ENCODE measurements around the gene ERCC6L2.
A peak's percentile ranks its signal among the peaks of the same experiment; 100 is the strongest.

The ERCC6L2 gene

GRCh38 chr9:95862343-95862742, 13.1 kb upstream of the ERCC6L2 start:
- no peak for DNase-seq
- no peak for ATAC-seq

- ATAC-seq (peak; percentile 59), DNase-seq (no peak)
These were observed 10.5 kb upstream of the ERCC6L2 start for GRCh38 chr9:95864852-95865580.

GRCh38 chr9:95870352-95870751, 5.1 kb upstream of the ERCC6L2 start:
- no peak for DNase-seq
- no peak for ATAC-seq

- no peak for DNase-seq
- no peak for ATAC-seq
These were observed 4.6 kb upstream of the ERCC6L2 start for GRCh38 chr9:95870906-95871305.

GRCh38 chr9:95874303-95874988, 1.0 kb upstream of the ERCC6L2 start:
- DNase-seq (no peak), ATAC-seq (no peak)

GRCh38 chr9:95874989-95875304, 544 bp upstream of the ERCC6L2 start:
- peak; percentile 37 for ATAC-seq
- DNase-seq = peak; percentile 79

- no peak for DNase-seq
- ATAC-seq = no peak
These were observed 600 bp downstream of the ERCC6L2 start for GRCh38 chr9:95876138-95876444.

GRCh38 chr9:95876595-95876994, 1.1 kb downstream of the ERCC6L2 start:
- DNase-seq (no peak), ATAC-seq (no peak)

- DNase-seq (no peak), ATAC-seq (no peak)
These were observed 2.5 kb downstream of the ERCC6L2 start for GRCh38 chr9:95877984-95878383.

GRCh38 chr9:95879591-95879990, 4.1 kb downstream of the ERCC6L2 start:
- DNase-seq (no peak), ATAC-seq (no peak)

- DNase-seq = no peak
- ATAC-seq = no peak
These were observed 4.7 kb downstream of the ERCC6L2 start for GRCh38 chr9:95880021-95880690.

GRCh38 chr9:95887926-95888497, 12.5 kb downstream of the ERCC6L2 start:
- DNase-seq (no peak), ATAC-seq (no peak)

- DNase-seq (no peak), ATAC-seq (no peak)
These were observed 15.1 kb downstream of the ERCC6L2 start for GRCh38 chr9:95890594-95890993.

- no peak for ATAC-seq
- DNase-seq = no peak
These were observed 15.7 kb downstream of the ERCC6L2 start for GRCh38 chr9:95891067-95891671.

GRCh38 chr9:95892690-95893089, 17.2 kb downstream of the ERCC6L2 start:
- no peak for ATAC-seq

GRCh38 chr9:95896580-95896979, 21.1 kb downstream of the ERCC6L2 start:
- no peak for ATAC-seq
- DNase-seq = no peak

More at GRCh38 chr9:95892690-95893089, 17.2 kb downstream of the ERCC6L2 start:
- DNase-seq = no peak

- DNase-seq (no peak), ATAC-seq (no peak)
These were observed 26.0 kb downstream of the ERCC6L2 start for GRCh38 chr9:95901506-95901905.

GRCh38 chr9:95903398-95903797, 27.9 kb downstream of the ERCC6L2 start:
- ATAC-seq (no peak), DNase-seq (no peak)

- no peak for ATAC-seq
- no peak for DNase-seq
These were observed 32.3 kb downstream of the ERCC6L2 start for GRCh38 chr9:95907794-95908193.

GRCh38 chr9:95910023-95910707, 34.7 kb downstream of the ERCC6L2 start:
- ATAC-seq (no peak), DNase-seq (no peak)

- DNase-seq = no peak
- ATAC-seq = no peak
These were observed 35.4 kb downstream of the ERCC6L2 start for GRCh38 chr9:95910770-95911340.

GRCh38 chr9:95912773-95913172, 37.3 kb downstream of the ERCC6L2 start:
- no peak for DNase-seq
- no peak for ATAC-seq
